KMS-11 (cell line): Measurements from ENCODE around the gene C1QL2.

Experiments used
- H2AFZ ChIP-seq: fragments of 200-600 bp; sonication (generic); 2 replicates; pipeline ENCODE4 v1.6.1; 2016; ENCODE audit warnings: antibody characterized with exemption, mixed run types, low read depth
- H3K27ac ChIP-seq: fragments of 200-600 bp; sonication (generic); 2 replicates; pipeline ENCODE4 v1.6.1; 2016; ENCODE audit warnings: mild to moderate bottlenecking, mixed run types
- H3K27me3 ChIP-seq: fragments of 200-600 bp; sonication (generic); 2 replicates; pipeline ENCODE4 v1.6.1; 2017; ENCODE audit warnings: mild to moderate bottlenecking, low read depth, mixed run types, moderate library complexity; ENCODE audit not compliant: insufficient read depth
- H3K36me3 ChIP-seq: fragments of 200-600 bp; sonication (generic); 2 replicates; pipeline ENCODE4 v1.6.1; 2017; ENCODE audit warnings: mild to moderate bottlenecking, mixed run types; ENCODE audit not compliant: insufficient read depth
- H3K4me1 ChIP-seq: fragments of 200-600 bp; sonication (generic); 2 replicates; pipeline ENCODE4 v1.6.1; 2016; ENCODE audit warnings: mild to moderate bottlenecking, low read depth, mixed run types; ENCODE audit not compliant: poor library complexity, severe bottlenecking
- H3K4me2 ChIP-seq: fragments of 200-600 bp; sonication (generic); 2 replicates; pipeline ENCODE4 v1.7.0; 2016; ENCODE audit warnings: mild to moderate bottlenecking, mixed run types
- H3K4me3 ChIP-seq: fragments of 200-600 bp; sonication (generic); IDR thresholded peaks from 2 replicates; pipeline ENCODE4 v1.6.1; 2017; ENCODE audit warnings: low read depth, low read length, mixed read lengths; ENCODE audit not compliant: insufficient read depth
- H3K79me2 ChIP-seq: fragments of 200-600 bp; sonication (generic); 2 replicates; pipeline ENCODE4 v1.6.1; 2016; ENCODE audit warnings: low read depth, mixed run types; ENCODE audit not compliant: insufficient read depth
- H3K9ac ChIP-seq: fragments of 200-600 bp; sonication (generic); 2 replicates; pipeline ENCODE4 v1.6.1; 2016; ENCODE audit warnings: mild to moderate bottlenecking, mixed run types
- H4K20me1 ChIP-seq: fragments of 200-600 bp; sonication (generic); 2 replicates; pipeline ENCODE4 v1.6.1; 2016; ENCODE audit warnings: mild to moderate bottlenecking, mixed run types; ENCODE audit not compliant: insufficient read depth
- TF ChIP-seq, protein P1 (sequence below): fragments of 200-600 bp; sonication (generic); conservative IDR thresholded peaks from 2 replicates; pipeline ENCODE4 v1.6.1; 2017; ENCODE audit warnings: low read depth, mild to moderate bottlenecking, antibody characterized with exemption, low read length, moderate library complexity, mixed read lengths

C1QL2 gene

DNA sequence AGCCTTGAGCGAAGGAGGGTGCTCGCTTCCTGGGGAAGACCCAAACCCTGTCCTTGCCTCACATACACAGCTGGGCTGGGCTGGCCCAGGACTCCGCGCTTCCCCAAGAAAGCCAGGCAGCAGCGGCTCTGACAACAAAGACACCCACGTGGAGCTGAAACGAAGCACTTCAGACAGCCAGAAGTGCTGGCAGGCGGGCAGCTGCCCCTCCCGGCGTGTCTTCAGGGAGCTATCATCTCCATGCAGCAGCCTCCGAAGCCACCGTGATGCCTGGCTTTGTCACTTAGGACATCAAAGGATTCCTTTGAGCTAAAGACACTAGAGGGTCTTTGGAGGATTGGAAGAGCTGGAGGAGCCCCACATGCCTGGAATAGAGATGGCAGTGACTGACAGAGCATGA, 35.2 kb downstream of the C1QL2 start:
- Histone ChIP-seq H3K79me2 (no peaks in the 10 kb centered on the region), H3K4me3 (no peak overlapping the region), H3K27me3 (no peaks in the 10 kb centered on the region), H3K9ac (no peak overlapping the region), H3K4me1 (no peaks in the 10 kb centered on the region), H2AFZ (no peak overlapping the region), H3K36me3 (no peaks in the 10 kb centered on the region), H3K27ac (no peak overlapping the region), H3K4me2 (no peak overlapping the region), H4K20me1 (no peaks in the 10 kb centered on the region)
- TF ChIP-seq, protein P1, sequence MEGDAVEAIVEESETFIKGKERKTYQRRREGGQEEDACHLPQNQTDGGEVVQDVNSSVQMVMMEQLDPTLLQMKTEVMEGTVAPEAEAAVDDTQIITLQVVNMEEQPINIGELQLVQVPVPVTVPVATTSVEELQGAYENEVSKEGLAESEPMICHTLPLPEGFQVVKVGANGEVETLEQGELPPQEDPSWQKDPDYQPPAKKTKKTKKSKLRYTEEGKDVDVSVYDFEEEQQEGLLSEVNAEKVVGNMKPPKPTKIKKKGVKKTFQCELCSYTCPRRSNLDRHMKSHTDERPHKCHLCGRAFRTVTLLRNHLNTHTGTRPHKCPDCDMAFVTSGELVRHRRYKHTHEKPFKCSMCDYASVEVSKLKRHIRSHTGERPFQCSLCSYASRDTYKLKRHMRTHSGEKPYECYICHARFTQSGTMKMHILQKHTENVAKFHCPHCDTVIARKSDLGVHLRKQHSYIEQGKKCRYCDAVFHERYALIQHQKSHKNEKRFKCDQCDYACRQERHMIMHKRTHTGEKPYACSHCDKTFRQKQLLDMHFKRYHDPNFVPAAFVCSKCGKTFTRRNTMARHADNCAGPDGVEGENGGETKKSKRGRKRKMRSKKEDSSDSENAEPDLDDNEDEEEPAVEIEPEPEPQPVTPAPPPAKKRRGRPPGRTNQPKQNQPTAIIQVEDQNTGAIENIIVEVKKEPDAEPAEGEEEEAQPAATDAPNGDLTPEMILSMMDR, result no peak

DNA sequence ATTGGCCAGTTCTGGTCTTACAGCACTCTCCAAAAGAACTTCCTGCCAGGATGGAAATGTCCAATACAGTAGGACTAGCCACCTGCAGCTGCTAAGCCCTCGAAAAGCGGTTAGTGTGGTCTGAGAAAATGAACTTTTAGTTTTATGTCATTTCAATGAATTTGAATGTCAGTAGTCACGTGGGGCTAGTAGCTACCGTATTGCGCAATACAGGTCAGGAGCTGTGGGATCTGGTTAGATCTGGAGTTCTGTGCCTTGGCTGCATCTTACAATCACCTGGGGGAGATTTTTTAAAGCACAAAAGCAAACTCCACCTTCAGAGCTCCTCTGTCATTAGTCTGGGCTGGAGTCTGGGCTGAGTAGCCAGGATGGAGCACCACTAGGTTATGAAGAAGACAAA, 35.9 kb downstream of the C1QL2 start:
- TF ChIP-seq, protein P1, result no peak
- H3K27me3 ChIP-seq, result no peaks in the 10 kb centered on the region

DNA sequence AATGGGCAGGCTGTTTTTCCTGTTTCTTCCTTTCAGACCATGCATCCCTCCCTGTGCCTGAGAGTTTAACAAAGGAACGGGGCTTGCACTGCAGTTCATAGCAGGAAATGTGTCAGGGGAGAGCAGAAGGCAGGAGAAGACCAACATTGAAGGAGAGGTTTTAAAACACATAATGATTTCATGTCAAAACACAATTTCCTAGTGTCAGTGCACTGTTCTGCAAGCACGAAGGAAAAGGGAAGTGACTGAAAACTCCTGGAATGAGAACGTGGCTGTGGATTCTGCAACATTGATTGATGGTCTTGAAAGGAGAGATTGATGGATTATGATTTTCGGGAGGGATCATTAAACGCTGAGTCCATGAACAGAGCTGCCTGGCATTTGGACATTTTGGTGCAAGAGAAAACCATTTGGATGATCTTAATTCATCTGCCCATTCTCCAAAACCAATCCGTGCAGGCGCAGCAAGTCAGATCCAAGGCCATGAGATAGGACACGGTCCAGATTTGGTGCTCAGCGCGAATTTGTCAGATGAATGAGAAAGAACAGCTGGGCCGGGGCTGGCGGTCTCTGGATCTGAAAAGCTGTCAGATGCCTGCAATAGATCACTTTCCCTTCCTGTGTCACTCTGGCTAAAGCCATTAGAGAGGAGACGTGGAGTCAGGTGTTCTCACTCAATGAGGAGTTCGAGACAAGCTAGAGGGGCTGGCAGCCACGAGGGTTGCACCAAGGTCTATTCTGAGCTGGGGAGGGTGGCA, 38.4 kb downstream of the C1QL2 start:
- Histone ChIP-seq H3K4me3 (no peak overlapping the region), H3K4me1 (no peaks in the 10 kb centered on the region), H3K79me2 (no peaks in the 10 kb centered on the region), H3K36me3 (no peaks in the 10 kb centered on the region), H3K4me2 (no peak overlapping the region), H4K20me1 (no peaks in the 10 kb centered on the region), H3K27ac (no peak overlapping the region), H3K9ac (no peak overlapping the region), H3K27me3 (no peaks in the 10 kb centered on the region), H2AFZ (no peak overlapping the region)
- TF ChIP-seq, protein P1, result no peak

More for the DNA sequence above, 35.9 kb downstream of the C1QL2 start:
- Histone ChIP-seq H3K4me3 (no peak overlapping the region), H3K36me3 (no peaks in the 10 kb centered on the region), H3K4me1 (no peaks in the 10 kb centered on the region), H3K27ac (no peak overlapping the region), H3K79me2 (no peaks in the 10 kb centered on the region), H2AFZ (no peak overlapping the region), H4K20me1 (no peaks in the 10 kb centered on the region), H3K9ac (no peak overlapping the region), H3K4me2 (no peak overlapping the region)

DNA sequence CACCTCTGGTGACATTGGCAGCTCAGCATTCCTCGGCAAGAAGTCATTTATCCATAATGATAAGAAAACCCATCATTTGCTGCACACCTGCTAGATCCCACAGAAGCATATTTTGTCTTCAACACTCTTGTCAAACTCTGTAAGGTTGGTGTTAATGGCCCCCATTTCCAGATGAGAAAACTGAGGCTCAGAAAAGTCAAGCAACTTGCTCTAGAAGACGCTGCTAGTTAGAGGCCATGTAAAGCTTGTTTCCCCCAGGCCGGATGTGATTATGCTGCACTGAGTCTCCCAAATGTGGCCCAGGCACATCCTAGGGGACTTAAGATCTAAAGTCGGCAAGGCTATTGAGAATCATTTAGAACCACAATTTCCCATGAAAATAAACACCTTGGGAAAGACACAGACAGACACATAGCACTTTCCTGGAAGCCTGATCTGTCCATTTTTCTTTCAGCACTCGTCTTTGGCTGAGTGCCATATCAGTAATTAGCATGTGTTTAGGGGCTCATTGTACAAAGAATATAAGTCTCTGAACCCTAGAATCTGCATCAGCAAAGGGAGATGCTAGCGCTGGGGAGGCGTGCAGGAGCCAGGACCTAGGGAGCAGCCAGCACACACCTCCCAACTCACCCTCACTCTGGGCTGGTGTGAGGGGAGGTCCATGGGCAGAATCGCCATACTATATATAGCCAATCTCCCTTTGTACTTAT, 39.3 kb downstream of the C1QL2 start:
- H3K4me3 ChIP-seq, result no peak overlapping the region
- H4K20me1 ChIP-seq, result no peaks in the 10 kb centered on the region
- no peak overlapping the region for H3K9ac ChIP-seq
- no peak overlapping the region for H3K4me2 ChIP-seq
- no peaks in the 10 kb centered on the region for H3K36me3 ChIP-seq
- no peaks in the 10 kb centered on the region for H3K27me3 ChIP-seq
- no peaks in the 10 kb centered on the region for H3K4me1 ChIP-seq
- TF ChIP-seq, protein P1, result no peak
- no peak overlapping the region for H3K27ac ChIP-seq
- H2AFZ ChIP-seq, result no peak overlapping the region
- no peaks in the 10 kb centered on the region for H3K79me2 ChIP-seq
